Stimulated activated CD4-positive, alpha-beta T cell treated with anti-CD3 and anti-CD28 coated beads, Interleukin-2, amount 100 ng/mL, for 24 hours (primary cell): ENCODE data around the gene AMBP.

Experiments
- DNase-seq, 2 donors: peaks; one replicate each; pipeline ENCODE4 v3.0.0-alpha.2; 2020

AMBP gene

GRCh38 chr9:114078021-114078780 lies at the start of gene AMBP:
AMBP (minus strand) TSS chr9:114078300; CDS start chr9:114078209, 91 bp downstream.
- DNase-seq: no peak

GRCh38 chr9:114126247-114127060 lies 48.4 kb upstream of the AMBP start:
- no peak for DNase-seq

GRCh38 chr9:114125476-114126013 lies 47.4 kb upstream of the AMBP start:
- DNase-seq: no peak

GRCh38 chr9:114124666-114125475 lies 46.8 kb upstream of the AMBP start:
- no peak for DNase-seq

- DNase-seq: no peak
Measured at GRCh38 chr9:114124138-114124537, 46.0 kb upstream of the AMBP start.

- DNase-seq: no peak
Measured at GRCh38 chr9:114123031-114123977, 45.2 kb upstream of the AMBP start.

- no peak for DNase-seq
Measured at GRCh38 chr9:114122136-114123027, 44.3 kb upstream of the AMBP start.

- DNase-seq: no peak
Measured at GRCh38 chr9:114121227-114122135, 43.4 kb upstream of the AMBP start.

GRCh38 chr9:114120192-114121014 lies 42.3 kb upstream of the AMBP start:
- DNase-seq: no peak

GRCh38 chr9:114119242-114120191 lies 41.4 kb upstream of the AMBP start:
- no peak for DNase-seq

GRCh38 chr9:114117996-114118830 lies 40.1 kb upstream of the AMBP start:
- DNase-seq: no peak

- DNase-seq: no peak
Measured at GRCh38 chr9:114117614-114117995, 39.5 kb upstream of the AMBP start.

GRCh38 chr9:114116126-114116747 lies 38.1 kb upstream of the AMBP start:
- DNase-seq: no peak

GRCh38 chr9:114115654-114116125 lies 37.6 kb upstream of the AMBP start:
- no peak for DNase-seq

- DNase-seq: no peak
Measured at GRCh38 chr9:114114364-114114763, 36.3 kb upstream of the AMBP start.
